GM18870 (cell line): Measurements from ENCODE around the gene BRINP2.
"Not testable (repeated sequence)": the region's sequence is repeated elsewhere in the genome, so short reads cannot be mapped to it uniquely, and the experiment has no call there.

Experiments
- ATAC-seq: cut with Tn5 transposase; IDR thresholded peaks from one replicate; pipeline ENCODE4 v1.9.1; 2021; ENCODE audit warnings: moderate library complexity; ENCODE audit not compliant: unreplicated experiment

The BRINP2 gene

DNA sequence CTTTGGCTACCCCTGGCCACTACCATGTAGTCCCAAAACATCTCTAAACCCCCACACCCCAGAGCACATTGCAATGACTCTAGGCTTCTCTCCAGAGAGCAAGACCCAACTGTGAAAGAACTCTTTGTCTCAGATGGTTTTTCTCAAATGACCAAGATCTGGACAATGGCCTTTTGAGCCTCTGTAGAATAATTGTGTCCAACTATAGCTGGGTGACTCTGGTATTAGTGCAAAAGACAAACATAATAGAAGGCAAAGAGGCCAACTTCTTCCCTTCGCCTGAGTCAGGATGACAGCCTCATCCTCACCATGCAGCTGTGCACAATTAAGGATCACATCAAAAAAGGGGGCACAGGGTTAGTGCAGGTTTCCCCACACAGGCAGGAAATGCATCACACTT lies 139.6 kb downstream of the BRINP2 start:
- no peak for ATAC-seq

DNA sequence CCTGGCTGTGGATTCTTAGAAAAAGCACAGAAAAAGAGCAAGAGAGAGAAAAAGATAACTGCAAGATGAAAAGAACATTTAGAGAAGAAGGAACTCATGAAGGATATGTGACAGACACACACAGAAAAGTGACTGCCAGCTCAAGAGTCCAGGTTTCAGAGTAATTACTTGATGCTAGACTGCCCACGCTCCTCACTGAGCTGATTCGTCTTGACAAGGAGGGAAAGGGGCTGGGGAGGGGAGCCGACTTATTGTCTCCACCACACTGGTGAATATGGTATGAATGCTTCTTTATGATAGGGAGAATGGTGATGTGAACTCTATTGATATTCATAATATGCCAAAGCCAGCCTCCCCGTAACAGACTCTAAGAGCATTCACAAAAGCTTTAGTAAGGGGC lies 140.4 kb downstream of the BRINP2 start:
- ATAC-seq = no peak

DNA sequence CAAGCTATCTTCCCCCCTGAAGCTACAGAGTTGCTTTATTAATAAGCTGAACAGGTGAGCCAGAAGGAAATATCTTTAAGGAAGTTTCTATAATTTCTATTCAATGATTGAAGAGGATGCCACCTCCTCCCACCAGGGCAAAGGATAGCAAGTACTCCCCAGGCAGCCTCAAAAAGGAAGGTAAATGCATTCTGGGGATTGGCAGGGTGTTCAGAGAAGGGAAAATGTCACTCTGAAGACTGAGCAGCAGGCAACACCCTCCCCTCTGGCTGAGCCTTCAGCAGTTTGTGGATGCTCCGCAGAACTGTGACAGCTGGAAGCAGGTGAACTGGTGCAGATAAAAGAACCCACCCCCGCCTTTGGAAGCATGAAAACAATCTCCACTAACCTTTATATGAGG lies 140.8 kb downstream of the BRINP2 start:
- ATAC-seq = no peak

DNA sequence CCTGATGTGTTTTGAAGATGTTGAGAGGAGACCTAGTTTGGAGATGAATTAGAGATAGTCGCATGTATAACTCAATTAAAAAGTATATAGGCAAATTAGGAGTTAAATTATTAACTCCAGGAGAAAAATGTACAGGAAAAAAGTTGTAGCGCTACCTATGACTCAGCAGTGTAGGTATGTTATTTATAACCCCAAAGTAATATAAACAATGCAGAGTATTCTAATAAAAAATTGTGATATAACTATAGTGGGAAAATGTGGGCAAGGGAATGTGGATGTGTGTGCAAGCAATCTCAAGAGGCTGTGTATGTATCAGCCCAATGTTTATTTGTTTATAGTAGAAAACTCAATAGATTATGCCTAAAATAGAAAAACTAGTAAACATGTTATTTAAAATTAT lies 144.5 kb downstream of the BRINP2 start:
- ATAC-seq = no peak

DNA sequence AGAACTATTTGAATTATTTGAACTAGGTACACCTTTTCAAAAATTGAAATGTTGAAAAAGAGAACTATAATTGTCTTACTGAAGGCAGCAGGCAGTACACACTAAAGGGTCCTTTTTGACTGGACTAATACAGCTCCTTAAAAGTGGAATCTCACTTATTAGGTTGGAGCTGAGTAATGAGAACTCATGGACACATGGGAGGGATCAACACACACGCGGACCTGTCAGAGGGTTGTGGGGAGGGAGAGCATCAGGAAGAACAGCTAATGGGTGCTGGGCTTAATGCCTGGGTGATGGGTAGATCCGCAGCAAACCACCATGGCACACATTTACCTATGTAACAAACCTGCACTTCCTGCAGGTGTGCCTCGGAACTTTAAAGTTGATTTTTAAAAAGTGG lies 145.0 kb downstream of the BRINP2 start:
- ATAC-seq = no peak

DNA sequence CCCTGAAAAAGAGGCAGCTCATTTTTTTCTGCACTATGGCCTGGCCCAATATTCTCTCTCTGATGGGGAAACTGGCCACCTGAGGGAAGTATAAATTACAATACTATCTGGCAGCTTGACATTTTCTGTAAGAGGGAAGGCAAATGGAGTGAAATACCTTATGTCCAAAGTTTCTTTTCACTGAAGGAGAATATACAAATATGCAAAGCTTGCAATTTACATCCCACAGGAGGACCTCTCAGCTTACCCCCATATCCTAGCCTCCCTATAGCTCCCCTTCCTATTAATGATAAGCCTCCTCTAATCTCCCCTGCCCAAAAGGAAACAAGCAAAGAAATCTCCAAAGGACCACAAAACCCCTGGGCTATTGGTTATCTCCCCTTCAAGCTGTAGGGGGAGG lies 150.7 kb downstream of the BRINP2 start:
- ATAC-seq = not testable (repeated sequence)

DNA sequence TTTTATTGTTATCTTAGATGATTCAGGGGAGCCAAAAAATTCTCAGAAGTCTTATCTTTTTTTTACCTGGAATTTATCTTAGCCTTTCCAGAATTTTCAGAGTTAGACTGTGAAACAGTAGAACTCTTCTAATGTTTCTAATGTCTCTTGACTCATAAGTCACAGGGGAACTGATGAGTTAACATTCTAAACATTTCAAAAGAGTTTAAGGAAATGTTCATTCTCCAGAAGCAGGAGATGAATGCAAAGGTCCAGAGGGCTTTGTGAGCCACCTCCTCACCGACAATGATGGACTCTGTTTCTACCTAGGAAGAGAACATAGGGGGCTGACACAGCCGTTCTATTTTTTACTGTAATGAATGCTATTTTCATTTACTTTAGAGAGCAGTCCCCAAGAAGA lies 157.5 kb downstream of the BRINP2 start:
- ATAC-seq = no peak

DNA sequence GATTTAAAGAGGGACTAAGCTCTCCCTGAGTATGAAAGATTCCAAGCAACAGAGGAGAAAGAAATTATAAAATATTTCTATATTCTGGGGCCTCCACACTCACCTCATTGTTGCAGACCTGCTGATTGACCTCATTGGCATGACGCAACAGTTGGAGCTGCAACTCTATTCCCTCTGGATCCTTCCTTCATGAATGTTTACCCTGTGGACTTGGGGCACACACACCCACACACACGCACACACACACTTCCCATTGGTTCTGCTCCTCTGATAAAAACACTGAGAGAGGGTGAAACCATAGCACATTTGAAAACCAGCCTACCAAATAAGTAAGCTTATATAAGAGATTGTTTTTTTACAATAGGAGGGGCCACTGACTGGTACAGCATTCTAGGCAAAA lies 159.1 kb downstream of the BRINP2 start:
- ATAC-seq = no peak
